IMR-90 (cell line): ENCODE measurements around the gene ADGRG3. TPM values are rescaled to one million over a fixed set of nuclear protein-coding genes. Genes with fewer than 3 reads are reported as not detected.

Experiments
- ATAC-seq: fragments of 200-7000 bp; cut with Tn5 transposase; 2 replicates; pipeline ENCODE4 v1.9.1; 2020; ENCODE audit warnings: low read depth, mild to moderate bottlenecking, moderate library complexity
- BruUV-seq: library from RNA; stranded (reverse); fragments of 400-500 nt; replicated peaks from 2 replicates; lab custom pipeline; 2021; lab: Mats Ljungman, UMichigan
- CTCF ChIA-PET: fragments of 300-600 bp; formaldehyde crosslinking; extraction: SDS; loops from one replicate; lab custom pipeline; 2021; ENCODE audit warnings: antibody characterized with exemption; lab: Yijun Ruan, JAX
- POLR2A ChIA-PET: fragments of 300-600 bp; sonication (Branson Sonifier 250); formaldehyde crosslinking; loops from one replicate; lab custom pipeline; 2022; ENCODE audit warnings: antibody characterized with exemption; ENCODE audit not compliant: unreplicated experiment; lab: Charles Lee
- DNase-seq: peaks from one replicate; pipeline ENCODE4 v3.0.0; 2013
- H2AFZ ChIP-seq: replicated peaks from 2 replicates; pipeline ENCODE3; 2013; ENCODE audit warnings: low read length, mild to moderate bottlenecking; ENCODE audit not compliant: poor library complexity
- H2AK5ac ChIP-seq: 2 replicates; pipeline ENCODE4 v1.6.1; 2013; ENCODE audit warnings: low read depth, low read length, inconsistent platforms
- H2AK9ac ChIP-seq: replicated peaks from 2 replicates; pipeline ENCODE3; 2013; ENCODE audit warnings: mild to moderate bottlenecking, low read depth, low read length, moderate library complexity; ENCODE audit not compliant: poor library complexity
- H2BK120ac ChIP-seq: 2 replicates; pipeline ENCODE4 v1.6.1; 2013; ENCODE audit warnings: low read depth, low read length, inconsistent platforms
- H2BK15ac ChIP-seq: 3 replicates; pipeline ENCODE4 v1.6.1; 2013; ENCODE audit warnings: low read depth, low read length, inconsistent platforms
- H2BK20ac ChIP-seq: 2 replicates; pipeline ENCODE4 v1.6.1; 2013; ENCODE audit warnings: low read depth, mild to moderate bottlenecking, inconsistent platforms, low read length, moderate library complexity
- H2BK5ac ChIP-seq: 2 replicates; pipeline ENCODE4 v1.6.1; 2013; ENCODE audit warnings: mild to moderate bottlenecking, low read depth, low read length, inconsistent platforms; ENCODE audit not compliant: poor library complexity, severe bottlenecking
- H3K14ac ChIP-seq: replicated peaks from 2 replicates; pipeline ENCODE4 v1.6.1; 2013; ENCODE audit warnings: low read depth, low read length, inconsistent platforms
- H3K18ac ChIP-seq: 2 replicates; pipeline ENCODE4 v1.6.1; 2013; ENCODE audit warnings: low read depth, low read length, control low read depth
- H3K23ac ChIP-seq: 2 replicates; pipeline ENCODE4 v1.6.1; 2013; ENCODE audit warnings: low read depth, low read length, inconsistent platforms
- H3K27ac ChIP-seq: 2 replicates; pipeline ENCODE4 v1.5.1; 2013; ENCODE audit warnings: mild to moderate bottlenecking, control low read depth, low read length; ENCODE audit not compliant: insufficient read depth
- H3K27me3 ChIP-seq: 2 replicates; pipeline ENCODE4 v1.6.1; 2013; ENCODE audit warnings: low read length; ENCODE audit not compliant: control insufficient read depth, insufficient read depth
- H3K36me3 ChIP-seq: 2 replicates; pipeline ENCODE4 v1.6.1; 2013; ENCODE audit warnings: low read length, mixed read lengths; ENCODE audit not compliant: control insufficient read depth, insufficient read depth
- H3K4ac ChIP-seq: 2 replicates; pipeline ENCODE4 v1.6.1; 2013; ENCODE audit warnings: low read depth, low read length, inconsistent platforms
- H3K4me1 ChIP-seq: 2 replicates; pipeline ENCODE4 v1.6.1; 2013; ENCODE audit warnings: low read length, mixed read lengths; ENCODE audit not compliant: control insufficient read depth, insufficient read depth
- H3K4me2 ChIP-seq: 2 replicates; pipeline ENCODE4 v1.6.1; 2013; ENCODE audit warnings: low read depth, mild to moderate bottlenecking, control low read depth, low read length, moderate library complexity
- H3K4me3 ChIP-seq: 2 replicates; pipeline ENCODE4 v1.5.1; 2013; ENCODE audit warnings: low read depth, mild to moderate bottlenecking, control low read depth, low read length, moderate library complexity; ENCODE audit not compliant: insufficient read depth
- H3K56ac ChIP-seq: 2 replicates; pipeline ENCODE4 v1.6.1; 2013; ENCODE audit warnings: low read length, inconsistent platforms; ENCODE audit not compliant: insufficient read depth; ENCODE audit errors: extremely low read depth
- H3K79me1 ChIP-seq, 2 experiments: 2 replicates each; pipeline ENCODE4 v1.6.1; 2013; ENCODE audit warnings: low read length in 2 of 2, inconsistent platforms in 1 of 2, low read depth in 1 of 2
- H3K9ac ChIP-seq: 2 replicates; pipeline ENCODE4 v1.6.1; 2013; ENCODE audit warnings: low read depth, low read length, control low read depth
- H3K9me1 ChIP-seq: 2 replicates; pipeline ENCODE4 v1.6.1; 2013; ENCODE audit warnings: low read length, inconsistent platforms; ENCODE audit not compliant: insufficient read depth
- H3K9me3 ChIP-seq: 2 replicates; pipeline ENCODE4 v1.6.1; 2013; ENCODE audit warnings: low read length; ENCODE audit not compliant: control insufficient read depth, insufficient read depth
- H4K20me1 ChIP-seq: 2 replicates; pipeline ENCODE4 v1.6.1; 2013; ENCODE audit warnings: low read length, inconsistent platforms; ENCODE audit not compliant: insufficient read depth
- H4K5ac ChIP-seq: 2 replicates; pipeline ENCODE4 v1.6.1; 2013; ENCODE audit warnings: mild to moderate bottlenecking, low read depth, low read length, control low read depth
- H4K8ac ChIP-seq, 2 experiments: 2 replicates each; pipeline ENCODE4 v1.6.1; 2013; ENCODE audit warnings: low read depth in 2 of 2, low read length in 2 of 2, control low read depth in 1 of 2, inconsistent platforms in 1 of 2
- H4K91ac ChIP-seq: 2 replicates; pipeline ENCODE4 v1.6.1; 2013; ENCODE audit warnings: low read depth, low read length, inconsistent platforms; ENCODE audit not compliant: insufficient read depth
- MAFK ChIP-seq: IDR thresholded peaks from 2 replicates; pipeline ENCODE4 v1.6.1; 2012; ENCODE audit warnings: low read depth, low read length, improper control_type of control experiment
- RCOR1 ChIP-seq: IDR thresholded peaks from 2 replicates; pipeline ENCODE4 v1.6.1; 2012; ENCODE audit warnings: mild to moderate bottlenecking, low read length, improper control_type of control experiment; ENCODE audit not compliant: insufficient replicate concordance
- WGBS, 2 experiments: methylation state at CpG; one replicate each; pipeline versions ENCODE4 v1.1.5 to v1.1.7; 2013; ENCODE audit warnings: missing lambda C conversion rate in 2 of 2; ENCODE audit not compliant: insufficient read length in 1 of 2; ENCODE audit errors: extremely low coverage in 2 of 2; 5-methylcytosine and 5-hydroxymethylcytosine counted together
- dilution Hi-C: fragments of 300-500 bp; cut with HindIII; formaldehyde crosslinking; loops from one replicate; pipeline ENCODE4 v1.14.3; 2018; ENCODE audit warnings: low sequenced_read_pairs; ENCODE audit not compliant: unreplicated experiment
- in situ Hi-C: fragments of 300-500 bp; cut with MboI; formaldehyde crosslinking; loops from 3 replicates; pipeline ENCODE4 v1.14.3; 2019; ENCODE audit warnings: low sequenced_read_pairs, inconsistent platforms, mixed read lengths
- intact Hi-C: fragments of 100-400 bp; cut with micrococcal nuclease; formaldehyde crosslinking; loops from 2 replicates; pipeline ENCODE4 v1.10.0; 2022
- polyA plus RNA-seq, 3 experiments: library from polyadenylated mRNA; depleted of rRNA; stranded (reverse); fragments of >200 nt; gene quantifications; 2 replicates each; pipeline ENCODE4 v1.2.3, GENCODE V29; 2012; ENCODE audit warnings: low replicate concordance in 1 of 3
- total RNA-seq: library from RNA; depleted of rRNA; stranded (reverse); fragments of >200 nt; gene quantifications from 2 replicates; pipeline ENCODE4 v1.2.3, GENCODE V29; 2012

The ADGRG3 gene
- total and polyA plus RNA-seq, 2 of the 4 experiments (the other 2 are of a cell fraction) = not detected

DNA sequence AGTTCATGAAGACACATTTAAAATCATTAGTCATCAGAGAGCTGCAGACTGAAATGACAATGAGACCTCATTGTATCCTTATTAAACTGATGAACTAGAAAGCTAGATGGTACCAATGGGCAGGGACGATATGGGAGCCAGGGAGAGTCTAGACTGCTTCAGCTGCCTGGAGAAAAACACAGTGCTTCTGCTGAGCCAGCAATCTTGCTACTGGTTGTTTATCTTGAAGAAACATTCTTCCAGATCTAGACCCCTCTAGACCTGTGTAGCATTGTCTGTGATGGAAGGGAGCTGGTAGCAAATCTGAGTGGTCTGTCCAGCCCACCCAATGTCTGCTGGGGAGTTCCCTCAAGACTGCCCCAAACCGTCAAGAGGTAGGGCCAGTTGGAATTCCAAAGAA is 24.5 kb downstream of the ADGRG3 start:
- Histone ChIP-seq H3K36me3 (no peaks in the 10 kb centered on the region), H3K9me3 (no peaks in the 10 kb centered on the region), H2AK9ac (no peak overlapping the region), H4K20me1 (no peaks in the 10 kb centered on the region), H3K9me1 (no peaks in the 10 kb centered on the region), H2BK5ac (no peak overlapping the region), H2BK20ac (no peak overlapping the region), H4K91ac (no peak overlapping the region), H2BK120ac (no peak overlapping the region), H3K4ac (no peak overlapping the region), H3K27me3 (peaks cover 72% of the 10 kb centered on the region), H3K4me1 (no peaks in the 10 kb centered on the region), H3K79me1 (no peaks in the 10 kb centered on the region), H2AK5ac (no peak overlapping the region), H2AFZ (no peak overlapping the region), H3K18ac (no peak overlapping the region), H3K4me2 (no peak overlapping the region), H4K5ac (no peak overlapping the region), H3K23ac (no peak overlapping the region), H3K14ac (no peak overlapping the region), H3K56ac (no peak overlapping the region), H4K8ac (no peak overlapping the region), H3K9ac (no peak overlapping the region), H3K27ac (no peak overlapping the region), H3K4me3 (no peak overlapping the region), H2BK15ac (no peak overlapping the region)
- ChIA-PET CTCF (no interaction called here), POLR2A (no interaction called here)
- no peak for ATAC-seq
- no peak for DNase-seq
- intact Hi-C loops = no loop called here
- BruUV-seq = no TSS peak
- in situ Hi-C loops = no loop called here
- TF ChIP-seq RCOR1 (no peak), MAFK (peak; percentile 59)
- dilution Hi-C loops = no loop called here
- WGBS, 2 experiments = 0% methylated on average over 1 of the region's 2 CpGs; no CpG with 5 or more reads in 1 of the 2 experiments
